Gastrocnemius medialis (tissue), 4 donors: ENCODE measurements around the gene PPP4R3A. TPM values are rescaled to one million over a fixed set of nuclear protein-coding genes. Genes with fewer than 3 reads are reported as not detected.
A peak's percentile ranks its signal among the peaks of the same experiment; 100 is the strongest.

Experiments
- ATAC-seq, 2 donors: fragments of 150-250 bp; one replicate each; pipeline ENCODE4 v1.9.1; 2016
- DNase-seq, 2 donors: peaks; one replicate each; pipeline ENCODE4 v3.0.0-alpha.2; 2019
- H3K27ac ChIP-seq, 4 donors: fragments of 200-600 bp; sonication (generic); 1 replicate in 1 of 4; 2 replicates in 3 of 4; pipeline ENCODE4 v1.5.1; 2016 to 2018; ENCODE audit warnings: mild to moderate bottlenecking in 2 of 4, moderate library complexity in 1 of 4
- H3K27me3 ChIP-seq, 3 donors: fragments of 200-600 bp; sonication (generic) in 2 of 3; 1 replicate in 1 of 3; 2 replicates in 2 of 3; pipeline versions ENCODE4 v1.5.1 to v1.6.0; 2016 to 2019; ENCODE audit warnings: mild to moderate bottlenecking in 1 of 3, moderate library complexity in 1 of 3
- H3K36me3 ChIP-seq, 2 donors: fragments of 200-600 bp; sonication (generic) in 1 of 2; one replicate each; pipeline ENCODE4 v1.5.1; 2017 to 2018
- H3K4me1 ChIP-seq, 2 donors: fragments of 200-600 bp; sonication (generic) in 1 of 2; one replicate each; pipeline ENCODE4 v1.5.1; 2016 to 2017; ENCODE audit warnings: mild to moderate bottlenecking in 2 of 2
- H3K4me3 ChIP-seq, 4 donors: fragments of 200-600 bp; sonication (generic) in 3 of 4; 1 replicate in 1 of 4; 2 replicates in 3 of 4; pipeline ENCODE4 v1.5.1; 2016 to 2019; ENCODE audit warnings: mild to moderate bottlenecking in 2 of 4
- H3K9me3 ChIP-seq, 3 donors: fragments of 200-600 bp; sonication (generic) in 2 of 3; 1 replicate in 1 of 3; 2 replicates in 2 of 3; pipeline ENCODE4 v1.5.1; 2016 to 2019
- POLR2A ChIP-seq, 2 donors: fragments of 450-650 bp; IDR thresholded peaks; one replicate each; pipeline ENCODE4 v1.6.1; 2017; ENCODE audit warnings: antibody characterized with exemption in 2 of 2, mild to moderate bottlenecking in 2 of 2, moderate library complexity in 2 of 2
- in situ Hi-C, 4 donors: fragments of 200-750 bp; cut with MboI; loops; one replicate each; pipeline versions ENCODE4 v1.15.0 to v1.8.0; 2017; ENCODE audit warnings: low sequenced_read_pairs in 4 of 4
- intact Hi-C: fragments of 100-400 bp; cut with DNase I; formaldehyde crosslinking; loops from one replicate; pipeline ENCODE4 v1.15.1; 2023; ENCODE audit warnings: low total_unique reads
- total RNA-seq, 4 donors: library from RNA; depleted of rRNA; stranded (reverse); fragments of >200 nt; gene quantifications; one replicate each; pipeline versions ENCODE4 v1.1.0 to v1.2.3, GENCODE V29; 2016
- TF ChIP-seq, protein P1 (sequence below), 5 experiments: fragments of 450-650 bp in 3 of 5; fragments of 200-600 bp in 2 of 5; sonication (generic) in 2 of 5; IDR thresholded peaks in 4 of 5; conservative IDR thresholded peaks in 1 of 5; 1 replicate in 4 of 5; 2 replicates in 1 of 5; pipeline ENCODE4 v1.5.1; 2016 to 2019; ENCODE audit warnings: antibody characterized with exemption in 5 of 5, mild to moderate bottlenecking in 3 of 5, moderate library complexity in 3 of 5

Gene PPP4R3A
- total RNA-seq, 4 donors from 2014 or later: 38.8 to 53.3 (median 44.6) TPM

DNA sequence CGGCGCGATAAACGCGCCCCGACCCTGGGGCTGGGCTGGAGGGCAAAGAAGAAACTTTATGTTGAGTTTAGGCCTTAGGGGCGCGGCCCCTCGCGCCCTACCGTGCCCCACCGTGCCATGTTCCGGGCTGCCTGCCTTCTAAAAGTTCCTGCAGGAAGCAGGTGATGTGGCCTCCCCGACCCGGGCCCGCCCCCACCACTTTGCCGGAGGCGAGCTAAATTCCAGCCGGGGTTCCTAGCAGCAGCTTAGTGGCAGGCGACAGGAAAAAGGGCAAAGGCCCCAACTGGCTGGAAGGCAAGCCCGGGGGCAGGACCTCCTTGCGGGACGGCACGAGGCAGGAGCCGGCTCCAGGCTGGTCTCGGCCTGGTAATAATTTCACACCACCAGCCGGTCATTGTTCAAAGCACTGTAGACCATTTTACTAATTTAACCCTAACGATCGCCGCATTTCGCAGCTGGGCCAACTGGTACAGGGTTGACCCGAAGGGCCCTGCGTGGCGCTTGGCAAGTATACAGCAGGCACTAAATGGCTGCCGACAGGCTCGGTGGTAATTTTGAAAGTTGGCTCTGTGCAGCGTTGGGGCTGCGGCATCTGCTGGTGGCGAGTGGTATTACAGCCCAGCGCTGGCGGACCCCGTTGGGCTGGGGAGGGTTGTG, 91.6 kb downstream of the PPP4R3A start:
- Histone ChIP-seq H3K27me3 (peaks cover 11 to 17% (median 16%) of the 10 kb centered on the region in 3 donors), H3K36me3 (no peaks in the 10 kb centered on the region), H3K27ac (peak overlapping the region in 1 of 4 donors; percentile 30), H3K4me3 (peak overlapping the region; percentile 34 to 59 (median 50)), H3K4me1 (peaks cover 5 to 13% of the 10 kb centered on the region in 2 donors), H3K9me3 (no peaks in the 10 kb centered on the region)
- intact Hi-C loops: loop anchor here (1.0 kb wide), 1 partner anchor 94 kb away; no protein-coding TSS in a partner anchor
- DNase-seq (peak in 1 of 2 donors; percentile 28), ATAC-seq (peak; percentile 64 to 69)
- TF ChIP-seq, protein P1, sequence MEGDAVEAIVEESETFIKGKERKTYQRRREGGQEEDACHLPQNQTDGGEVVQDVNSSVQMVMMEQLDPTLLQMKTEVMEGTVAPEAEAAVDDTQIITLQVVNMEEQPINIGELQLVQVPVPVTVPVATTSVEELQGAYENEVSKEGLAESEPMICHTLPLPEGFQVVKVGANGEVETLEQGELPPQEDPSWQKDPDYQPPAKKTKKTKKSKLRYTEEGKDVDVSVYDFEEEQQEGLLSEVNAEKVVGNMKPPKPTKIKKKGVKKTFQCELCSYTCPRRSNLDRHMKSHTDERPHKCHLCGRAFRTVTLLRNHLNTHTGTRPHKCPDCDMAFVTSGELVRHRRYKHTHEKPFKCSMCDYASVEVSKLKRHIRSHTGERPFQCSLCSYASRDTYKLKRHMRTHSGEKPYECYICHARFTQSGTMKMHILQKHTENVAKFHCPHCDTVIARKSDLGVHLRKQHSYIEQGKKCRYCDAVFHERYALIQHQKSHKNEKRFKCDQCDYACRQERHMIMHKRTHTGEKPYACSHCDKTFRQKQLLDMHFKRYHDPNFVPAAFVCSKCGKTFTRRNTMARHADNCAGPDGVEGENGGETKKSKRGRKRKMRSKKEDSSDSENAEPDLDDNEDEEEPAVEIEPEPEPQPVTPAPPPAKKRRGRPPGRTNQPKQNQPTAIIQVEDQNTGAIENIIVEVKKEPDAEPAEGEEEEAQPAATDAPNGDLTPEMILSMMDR (IDR thresholded peaks at IDR 0.05 in 4 of 5, conservative IDR thresholded peaks at IDR 0.05 in 1 of 5): peak; percentile 87 to 92 (median 91)
- no peak for TF ChIP-seq POLR2A (IDR thresholded peaks at IDR 0.05)
- in situ Hi-C loops: loop anchor here in 2 of 4 donors (10.0 kb wide), 1 partner anchor 94 kb away; no protein-coding TSS in a partner anchor

DNA sequence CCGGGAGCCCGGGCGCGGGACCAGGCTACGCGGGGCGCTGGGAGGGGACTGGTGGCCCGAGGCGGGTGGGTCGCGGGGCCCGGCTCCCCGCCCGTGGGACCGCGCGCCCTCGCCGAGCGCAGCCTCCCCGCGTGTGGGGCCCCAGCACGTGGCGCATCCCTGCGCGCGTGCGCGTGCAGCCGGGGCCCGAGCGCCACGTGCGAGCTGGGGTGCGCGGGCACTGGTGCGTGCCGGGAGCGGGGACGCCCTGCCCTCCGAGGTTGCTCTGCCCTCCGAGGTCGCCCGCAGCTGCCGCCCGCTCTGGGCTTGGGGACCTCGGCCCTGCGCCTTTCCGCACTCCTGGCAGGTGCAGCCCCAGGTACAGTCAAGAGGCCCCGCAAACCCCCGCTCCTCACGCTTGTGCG, 92.1 kb downstream of the PPP4R3A start:
- intact Hi-C loops: loop anchor here (1.0 kb wide), 1 partner anchor 94 kb away; no protein-coding TSS in a partner anchor

DNA sequence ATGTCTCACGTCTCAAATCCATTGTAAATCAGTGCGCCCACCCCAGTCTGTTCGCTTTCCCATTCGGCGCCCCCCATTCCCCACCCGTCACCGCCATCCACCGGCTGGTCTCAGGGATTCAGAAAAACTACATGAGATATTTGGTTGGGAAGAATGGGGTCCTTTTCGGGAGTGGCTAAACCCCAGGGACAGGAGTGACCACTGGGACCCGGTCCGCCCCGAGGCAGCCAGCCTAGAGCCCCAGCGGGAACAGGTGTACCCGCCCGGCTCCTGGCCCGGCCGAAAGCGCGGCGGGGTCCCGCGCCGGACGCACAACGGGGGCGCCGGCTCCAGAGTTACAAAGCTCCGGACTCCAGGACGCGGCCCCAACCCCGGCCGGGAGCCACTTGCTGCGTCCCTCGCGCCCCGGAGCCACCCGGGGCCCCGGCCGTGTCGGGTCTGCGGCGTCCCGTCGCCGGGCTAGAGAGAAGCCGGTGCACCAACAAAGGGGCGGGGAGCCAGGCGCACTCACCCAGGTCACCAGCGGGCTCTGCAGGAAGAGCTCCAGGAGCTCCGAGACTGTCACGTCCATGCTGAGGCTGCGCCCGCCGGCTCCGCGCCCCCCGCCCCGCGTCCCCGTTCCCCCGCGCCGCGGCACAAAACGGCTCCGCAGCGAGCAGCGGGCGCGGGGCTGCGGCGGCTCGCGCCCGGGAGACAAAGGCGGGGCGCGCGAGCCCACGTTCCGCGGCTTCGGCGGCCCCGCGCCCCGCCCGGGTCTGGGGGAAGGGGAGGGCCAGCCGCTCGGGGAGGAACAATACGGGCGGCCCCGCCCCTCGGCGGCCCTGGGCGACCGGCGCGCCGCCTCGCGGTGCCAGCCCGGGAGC, 92.8 kb downstream of the PPP4R3A start, which contains the start of gene CCDC88C:
CCDC88C (minus strand) TSS at position 701 of the 863 bp plus-strand sequence; CDS start at position 571, 130 bp downstream.
- peak within 1 kb of the TSS; percentile 53 to 61 (median 57) for H3K4me3 ChIP-seq
- ATAC-seq: peak; percentile 54 to 57
- no peak for TF ChIP-seq POLR2A (IDR thresholded peaks at IDR 0.05)
- TF ChIP-seq, protein P1 (IDR thresholded peaks at IDR 0.05 in 4 of 5, conservative IDR thresholded peaks at IDR 0.05 in 1 of 5): peak in 1 of 5 experiments; percentile 6
- no peak for DNase-seq
- H3K36me3 ChIP-seq: no peaks in the 10 kb centered on the region
- intact Hi-C loops: no loop called here
- peak within 1 kb of the TSS in 3 of 4 donors; percentile 35 to 47 (median 38) for H3K27ac ChIP-seq
- in situ Hi-C loops: loop anchor here in 2 of 4 donors (10.0 kb wide), 1 partner anchor 93 kb away; no protein-coding TSS in a partner anchor
- peaks cover 11 to 17% (median 16%) of the 10 kb centered on the region in 3 donors for H3K27me3 ChIP-seq
- no peaks in the 10 kb centered on the region for H3K9me3 ChIP-seq
- peaks cover 5 to 13% of the 10 kb centered on the region in 2 donors for H3K4me1 ChIP-seq

More for the DNA sequence above, 92.1 kb downstream of the PPP4R3A start:
- TF ChIP-seq, protein P1 (IDR thresholded peaks at IDR 0.05 in 4 of 5, conservative IDR thresholded peaks at IDR 0.05 in 1 of 5): no peak
- no peak for TF ChIP-seq POLR2A (IDR thresholded peaks at IDR 0.05)
- peaks cover 5 to 13% of the 10 kb centered on the region in 2 donors for H3K4me1 ChIP-seq
- H3K4me3 ChIP-seq: peak overlapping the region; percentile 34 to 59 (median 50)
- peaks cover 11 to 17% (median 16%) of the 10 kb centered on the region in 3 donors for H3K27me3 ChIP-seq
- no peaks in the 10 kb centered on the region for H3K36me3 ChIP-seq
- peak overlapping the region in 1 of 4 donors; percentile 30 for H3K27ac ChIP-seq
- in situ Hi-C loops: loop anchor here in 2 of 4 donors (10.0 kb wide), 1 partner anchor 93 kb away; no protein-coding TSS in a partner anchor
- peak in 1 of 2 donors; percentile 29 for ATAC-seq
- no peaks in the 10 kb centered on the region for H3K9me3 ChIP-seq
- no peak for DNase-seq

DNA sequence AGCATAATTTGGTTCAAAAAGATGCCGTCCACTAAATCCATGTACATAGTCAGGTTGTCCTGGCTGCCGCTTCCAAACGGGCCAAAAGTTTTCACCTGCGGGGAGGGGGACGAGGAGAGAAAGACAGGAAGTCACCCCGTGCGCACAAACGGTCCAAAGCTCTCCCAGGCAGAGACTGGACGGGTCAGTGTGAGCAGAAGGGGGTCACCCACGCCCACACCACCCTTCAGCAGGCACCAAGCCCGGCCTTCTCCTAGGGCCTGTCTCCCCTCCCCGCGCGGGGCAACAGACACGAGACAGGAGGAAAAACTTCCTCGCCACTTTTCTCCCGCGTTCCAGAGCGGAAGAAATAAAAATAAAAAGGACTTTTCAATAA, 93.4 kb downstream of the PPP4R3A start:
- in situ Hi-C loops (loop anchor here in 2 of 4 donors (10.0 kb wide), 1 partner anchor 92 kb away; no protein-coding TSS in a partner anchor), intact Hi-C loops (no loop called here)
- Histone ChIP-seq H3K4me1 (peaks cover 5 to 13% of the 10 kb centered on the region in 2 donors), H3K27me3 (peaks cover 11 to 17% (median 16%) of the 10 kb centered on the region in 3 donors), H3K9me3 (no peaks in the 10 kb centered on the region), H3K27ac (peak overlapping the region in 2 of 4 donors; percentile 35 to 47), H3K4me3 (peak overlapping the region; percentile 53 to 61 (median 56)), H3K36me3 (no peaks in the 10 kb centered on the region)
- DNase-seq (no peak), ATAC-seq (no peak)
- TF ChIP-seq, protein P1 (IDR thresholded peaks at IDR 0.05 in 4 of 5, conservative IDR thresholded peaks at IDR 0.05 in 1 of 5): no peak
- TF ChIP-seq POLR2A (IDR thresholded peaks at IDR 0.05): no peak
